ENCODE results near the gene HERPUD2. TPM values are rescaled to one million over a fixed set of nuclear protein-coding genes. Genes with fewer than 3 reads are reported as not detected.
"Not testable (repeated sequence)": the region's sequence is repeated elsewhere in the genome, so short reads cannot be mapped to it uniquely, and the experiment has no call there.

Gene HERPUD2
- total RNA-seq, 4 donors from 2014 or later, result 26.1 to 35.3 (median 27.5) TPM

DNA sequence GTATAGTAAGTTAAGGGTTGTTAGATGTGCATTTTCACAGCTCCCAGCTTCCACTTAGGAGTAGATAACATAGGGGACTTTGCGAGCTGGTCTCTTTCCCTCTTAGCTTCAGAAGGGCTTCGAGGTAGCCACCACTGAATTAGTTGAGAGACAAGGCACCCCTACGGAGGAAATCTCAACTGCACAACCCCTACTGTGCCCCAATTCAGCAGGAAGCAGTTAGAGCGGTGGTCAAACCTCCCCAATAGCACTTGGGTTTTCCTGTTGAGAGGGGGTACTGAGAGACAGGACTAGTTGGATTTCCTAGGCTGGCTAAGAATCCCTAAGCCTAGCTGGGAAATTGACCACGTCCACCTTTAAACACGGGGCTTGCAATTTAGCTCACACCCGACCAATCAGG lies 1.1 kb upstream of the HERPUD2 start:
- Histone ChIP-seq H3K27me3 (no peaks in the 10 kb centered on the region), H3K9me3 (no peaks in the 10 kb centered on the region), H3K27ac (no peak overlapping the region), H3K4me3 (peak overlapping the region in 1 of 2 donors; percentile 98), H3K4me1 (peaks cover 0 to 42% (median 12%) of the 10 kb centered on the region in 3 donors), H3K36me3 (no peaks in the 10 kb centered on the region)
- no peak for TF ChIP-seq POLR2A (IDR thresholded peaks at IDR 0.05)
- TF ChIP-seq EP300 (IDR thresholded peaks at IDR 0.05), result no peak
- TF ChIP-seq, protein P1, sequence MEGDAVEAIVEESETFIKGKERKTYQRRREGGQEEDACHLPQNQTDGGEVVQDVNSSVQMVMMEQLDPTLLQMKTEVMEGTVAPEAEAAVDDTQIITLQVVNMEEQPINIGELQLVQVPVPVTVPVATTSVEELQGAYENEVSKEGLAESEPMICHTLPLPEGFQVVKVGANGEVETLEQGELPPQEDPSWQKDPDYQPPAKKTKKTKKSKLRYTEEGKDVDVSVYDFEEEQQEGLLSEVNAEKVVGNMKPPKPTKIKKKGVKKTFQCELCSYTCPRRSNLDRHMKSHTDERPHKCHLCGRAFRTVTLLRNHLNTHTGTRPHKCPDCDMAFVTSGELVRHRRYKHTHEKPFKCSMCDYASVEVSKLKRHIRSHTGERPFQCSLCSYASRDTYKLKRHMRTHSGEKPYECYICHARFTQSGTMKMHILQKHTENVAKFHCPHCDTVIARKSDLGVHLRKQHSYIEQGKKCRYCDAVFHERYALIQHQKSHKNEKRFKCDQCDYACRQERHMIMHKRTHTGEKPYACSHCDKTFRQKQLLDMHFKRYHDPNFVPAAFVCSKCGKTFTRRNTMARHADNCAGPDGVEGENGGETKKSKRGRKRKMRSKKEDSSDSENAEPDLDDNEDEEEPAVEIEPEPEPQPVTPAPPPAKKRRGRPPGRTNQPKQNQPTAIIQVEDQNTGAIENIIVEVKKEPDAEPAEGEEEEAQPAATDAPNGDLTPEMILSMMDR (IDR thresholded peaks at IDR 0.05), result no peak
- no peak for TF ChIP-seq POLR2AphosphoS5 (IDR thresholded peaks at IDR 0.05)
- WGBS, 2 donors (ENCODE audit: low coverage in 1 of 2), result 87 to 95% methylated on average over 3 to 5 of the region's 7 CpGs
- ATAC-seq, result no peak

DNA sequence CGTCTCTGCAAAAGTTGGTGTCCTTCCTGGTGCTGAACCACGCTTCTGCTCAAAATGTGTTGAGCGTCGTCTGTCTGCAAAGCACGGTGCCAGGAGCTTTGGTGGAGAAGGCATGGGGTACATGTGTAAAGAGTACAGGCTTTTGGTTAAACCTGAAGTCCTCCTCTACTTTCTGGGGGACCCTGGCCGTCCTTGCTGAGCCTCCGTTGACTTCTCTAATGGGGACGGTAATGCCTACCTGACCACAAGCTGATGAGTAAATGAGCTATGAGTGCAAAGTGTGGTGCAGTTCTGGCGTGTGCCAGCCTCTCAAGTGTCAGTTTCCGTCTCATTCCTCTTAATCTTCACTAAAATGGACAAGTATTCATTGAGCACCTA lies 527 bp upstream of the HERPUD2 start:
- 15 to 43% methylated on average over 2 to 9 of the region's 10 CpGs for WGBS, 2 donors (ENCODE audit: low coverage in 1 of 2)
- Histone ChIP-seq H3K4me1 (peaks cover 0 to 47% (median 12%) of the 10 kb centered on the region in 3 donors), H3K27ac (peak overlapping the region in 3 of 4 donors; percentile 95 to 97 (median 95)), H3K9me3 (no peaks in the 10 kb centered on the region), H3K4me3 (peak overlapping the region; percentile 91 to 98), H3K27me3 (no peaks in the 10 kb centered on the region), H3K36me3 (no peaks in the 10 kb centered on the region)
- TF ChIP-seq, protein P1 (IDR thresholded peaks at IDR 0.05), result no peak
- TF ChIP-seq POLR2A (IDR thresholded peaks at IDR 0.05) (no peak), POLR2AphosphoS5 (IDR thresholded peaks at IDR 0.05) (no peak), EP300 (IDR thresholded peaks at IDR 0.05) (no peak)
- no peak for ATAC-seq

DNA sequence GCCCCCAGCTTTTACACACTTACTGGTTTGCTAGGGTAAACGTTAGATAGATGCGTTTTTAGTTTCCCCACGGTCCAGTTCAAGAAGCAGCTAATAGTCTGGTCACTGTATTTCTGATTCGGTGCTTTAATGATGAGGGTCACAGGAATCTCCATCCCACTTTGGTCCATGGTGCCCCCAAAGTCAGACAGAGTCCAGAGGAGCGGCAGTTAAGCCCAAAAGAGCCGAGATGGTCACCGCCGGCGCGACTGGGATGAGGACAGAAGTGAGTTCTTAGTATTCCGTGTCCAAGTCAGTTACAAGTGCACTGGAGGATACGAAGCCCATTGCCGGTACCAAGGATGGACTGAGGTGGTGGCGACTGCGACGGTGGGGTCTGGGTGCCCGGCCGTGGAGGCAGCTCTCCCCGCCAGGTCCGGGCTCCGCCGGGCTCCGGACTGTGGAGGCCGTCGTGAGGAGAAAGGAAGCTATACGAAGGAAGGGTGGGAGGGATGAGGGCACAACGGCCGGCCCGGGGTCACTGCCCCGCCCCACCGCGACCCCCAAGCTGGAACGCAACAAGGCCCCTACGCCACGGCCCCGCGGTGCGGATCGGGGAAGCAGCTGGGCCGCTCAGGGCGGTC lies 663 bp downstream of the HERPUD2 start:
- TF ChIP-seq, protein P1 (IDR thresholded peaks at IDR 0.05), result no peak
- TF ChIP-seq EP300 (IDR thresholded peaks at IDR 0.05) (no peak), POLR2AphosphoS5 (IDR thresholded peaks at IDR 0.05) (no peak), POLR2A (IDR thresholded peaks at IDR 0.05) (no peak)
- peak; percentile 21 for ATAC-seq
- H3K4me1 ChIP-seq, result peaks cover 3 to 59% (median 21%) of the 10 kb centered on the region in 3 donors
- 0 to 2% methylated on average over 3 to 22 of the region's 41 CpGs for WGBS, 2 donors (ENCODE audit: low coverage in 1 of 2)
- no peaks in the 10 kb centered on the region for H3K27me3 ChIP-seq
- H3K9me3 ChIP-seq, result no peaks in the 10 kb centered on the region
- peak overlapping the region; percentile 85 to 97 (median 95) for H3K27ac ChIP-seq
- peak overlapping the region; percentile 91 to 98 for H3K4me3 ChIP-seq
- H3K36me3 ChIP-seq, result no peaks in the 10 kb centered on the region

DNA sequence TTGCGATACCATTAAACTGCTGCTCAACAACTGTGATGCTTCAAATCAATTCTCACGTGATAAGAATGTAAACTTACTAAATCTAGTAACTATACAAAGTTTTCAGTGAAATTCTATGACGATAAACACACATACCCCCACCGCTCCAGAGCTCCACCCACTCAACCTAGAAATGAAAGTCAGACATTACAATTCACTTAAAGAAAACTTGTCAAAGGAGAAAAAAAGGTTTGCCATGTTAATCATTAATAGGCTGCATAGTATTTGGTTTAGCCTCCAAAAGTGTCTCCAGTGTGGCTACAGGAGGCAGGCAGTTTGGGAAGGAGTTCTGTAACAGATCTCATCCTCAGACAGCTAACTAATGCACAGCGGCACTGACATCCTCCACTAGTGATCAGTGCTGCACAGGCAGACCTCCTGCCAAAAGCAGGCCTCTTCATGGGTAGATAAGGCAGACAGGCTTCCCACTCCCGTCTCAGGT lies 3.1 kb downstream of the HERPUD2 start:
- 48 to 55% methylated on average over 6 of the region's 6 CpGs for WGBS, 2 donors (ENCODE audit: low coverage in 1 of 2)
- H3K4me3 ChIP-seq, result peak overlapping the region; percentile 28 to 98
- no peak for TF ChIP-seq POLR2A (IDR thresholded peaks at IDR 0.05)
- TF ChIP-seq EP300 (IDR thresholded peaks at IDR 0.05), result no peak
- TF ChIP-seq, protein P1 (IDR thresholded peaks at IDR 0.05), result no peak
- no peak for TF ChIP-seq POLR2AphosphoS5 (IDR thresholded peaks at IDR 0.05)
- peaks cover 7 to 83% (median 28%) of the 10 kb centered on the region in 3 donors for H3K4me1 ChIP-seq
- H3K36me3 ChIP-seq, result no peaks in the 10 kb centered on the region
- H3K9me3 ChIP-seq, result no peaks in the 10 kb centered on the region
- H3K27ac ChIP-seq, result no peak overlapping the region
- ATAC-seq, result no peak
- H3K27me3 ChIP-seq, result no peaks in the 10 kb centered on the region

DNA sequence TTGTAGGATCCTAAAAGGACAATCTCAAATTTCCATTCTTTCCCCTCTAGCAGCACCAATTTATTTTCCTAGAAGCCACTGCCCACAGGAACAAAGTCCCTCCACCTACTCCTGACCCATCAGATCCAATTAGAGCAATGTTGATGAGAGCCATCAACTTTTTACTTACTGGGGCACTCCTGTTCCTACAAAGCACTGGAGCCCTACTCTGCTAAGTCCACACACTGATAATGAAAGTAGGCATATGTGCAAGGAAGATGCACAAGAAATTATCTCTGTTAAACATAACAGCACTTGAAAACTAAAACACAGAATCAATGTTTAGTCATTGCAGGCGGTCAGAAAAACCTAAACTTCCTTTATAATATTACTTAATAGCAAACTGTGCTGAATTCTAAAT lies 3.6 kb downstream of the HERPUD2 start:
- peaks cover 7 to 85% (median 28%) of the 10 kb centered on the region in 3 donors for H3K4me1 ChIP-seq

DNA sequence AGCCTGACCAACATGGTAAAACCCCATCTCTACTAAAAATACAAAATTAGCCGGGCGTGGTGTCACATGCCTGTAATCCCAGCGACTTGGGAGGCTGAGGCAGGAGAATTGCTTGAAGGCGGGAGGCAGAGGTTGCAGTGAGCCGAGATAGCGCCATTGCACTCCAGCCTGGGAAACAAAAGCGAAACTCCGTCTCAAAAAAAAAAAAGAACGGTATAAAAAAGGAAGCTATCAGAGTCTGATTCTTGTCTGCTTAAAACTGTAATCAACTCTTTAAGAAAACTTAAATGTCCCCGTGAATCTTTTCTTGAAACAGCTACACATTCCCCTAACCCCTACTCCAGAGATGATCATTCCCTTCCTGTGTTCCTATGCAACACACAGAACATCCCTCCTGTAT lies 4.3 kb downstream of the HERPUD2 start:
- H3K4me1 ChIP-seq, result peaks cover 7 to 78% (median 28%) of the 10 kb centered on the region in 3 donors
- not testable (repeated sequence) for ATAC-seq, H3K9me3 ChIP-seq, H3K27ac ChIP-seq, H3K4me3 ChIP-seq, H3K27me3 ChIP-seq, H3K36me3 ChIP-seq
- 94 to 96% methylated on average over 6 to 10 of the region's 10 CpGs for WGBS, 2 donors (ENCODE audit: low coverage in 1 of 2)

More for the DNA sequence above, 3.6 kb downstream of the HERPUD2 start:
- Histone ChIP-seq H3K36me3 (no peaks in the 10 kb centered on the region), H3K4me3 (peak overlapping the region; percentile 28 to 98), H3K27ac (no peak overlapping the region), H3K9me3 (no peaks in the 10 kb centered on the region), H3K27me3 (no peaks in the 10 kb centered on the region)
- WGBS, 2 donors (ENCODE audit: low coverage in 1 of 2), result 50 to 54% methylated on average over 1 of the region's 1 CpG
- no peak for ATAC-seq
- TF ChIP-seq POLR2AphosphoS5 (IDR thresholded peaks at IDR 0.05) (no peak), EP300 (IDR thresholded peaks at IDR 0.05) (no peak)
- TF ChIP-seq, protein P1 (IDR thresholded peaks at IDR 0.05), result no peak
